Kidney glomerular epithelial cell (primary cell): ENCODE results near the gene FAS.

Experiments
- DNase-seq: peaks from one replicate; lab custom pipeline; 2025; lab: John Stamatoyannopoulos, UW

FAS gene

DNA sequence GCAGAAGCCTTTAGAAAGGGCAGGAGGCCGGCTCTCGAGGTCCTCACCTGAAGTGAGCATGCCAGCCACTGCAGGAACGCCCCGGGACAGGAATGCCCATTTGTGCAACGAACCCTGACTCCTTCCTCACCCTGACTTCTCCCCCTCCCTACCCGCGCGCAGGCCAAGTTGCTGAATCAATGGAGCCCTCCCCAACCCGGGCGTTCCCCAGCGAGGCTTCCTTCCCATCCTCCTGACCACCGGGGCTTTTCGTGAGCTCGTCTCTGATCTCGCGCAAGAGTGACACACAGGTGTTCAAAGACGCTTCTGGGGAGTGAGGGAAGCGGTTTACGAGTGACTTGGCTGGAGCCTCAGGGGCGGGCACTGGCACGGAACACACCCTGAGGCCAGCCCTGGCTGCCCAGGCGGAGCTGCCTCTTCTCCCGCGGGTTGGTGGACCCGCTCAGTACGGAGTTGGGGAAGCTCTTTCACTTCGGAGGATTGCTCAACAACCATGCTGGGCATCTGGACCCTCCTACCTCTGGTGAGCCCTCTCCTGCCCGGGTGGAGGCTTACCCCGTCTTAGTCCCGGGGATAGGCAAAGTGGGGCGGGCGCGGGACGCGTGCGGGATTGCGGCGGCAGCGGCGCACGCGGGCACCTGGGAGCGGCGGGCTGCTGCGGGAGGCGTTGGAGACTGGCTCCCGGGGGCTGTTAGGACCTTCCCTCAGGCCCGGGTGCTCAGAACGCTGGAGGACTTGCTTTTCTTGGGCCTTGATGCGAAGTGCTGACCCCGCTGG lies at the start of gene FAS:
FAS (plus strand) TSS at position 415 of the 777 bp plus-strand sequence; CDS start at position 494, 79 bp downstream.
- DNase-seq: peak; percentile 88

- DNase-seq: no peak
Observed at GRCh38 chr10:88941026-88941425, 49.6 kb upstream of the FAS start.

DNA sequence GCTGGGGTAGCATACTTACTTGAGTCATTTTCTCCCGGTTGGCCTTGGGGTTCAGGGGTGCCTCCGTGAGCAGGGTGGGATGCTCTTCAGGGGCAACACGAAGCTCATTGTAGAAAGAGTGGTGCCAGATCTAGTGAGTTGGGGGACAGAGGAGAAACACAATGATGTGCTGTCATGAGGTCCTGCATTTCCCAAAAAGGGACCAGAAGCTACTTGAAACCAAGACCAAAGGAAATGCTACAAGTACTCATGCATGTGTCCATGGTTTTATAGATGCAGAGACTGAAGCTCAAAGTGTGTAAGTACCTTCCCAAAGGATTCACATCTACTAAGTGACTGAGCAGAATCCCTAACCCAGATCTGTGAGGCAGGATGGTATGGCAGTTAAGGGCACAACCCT lies 46.8 kb upstream of the FAS start:
- no peak for DNase-seq

DNA sequence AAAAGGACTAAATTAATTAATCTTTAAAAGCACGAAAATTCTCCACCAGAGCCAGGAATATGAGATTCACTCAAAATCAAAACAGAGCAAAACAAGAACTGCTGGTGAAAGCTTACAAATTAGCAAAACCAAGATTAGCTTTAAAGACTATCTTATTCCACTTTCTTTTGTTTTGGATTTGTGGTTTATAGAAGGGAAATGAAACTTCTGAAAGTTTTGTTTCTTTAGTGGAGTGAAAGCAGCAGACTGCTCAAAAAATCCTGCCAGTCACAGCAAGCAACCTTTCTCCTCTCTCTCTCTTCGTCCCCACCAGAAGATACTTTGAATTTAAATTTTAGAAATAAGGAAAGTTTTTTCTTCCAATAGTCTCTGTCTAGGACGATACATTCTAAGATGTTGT lies 45.8 kb upstream of the FAS start:
- no peak for DNase-seq

- DNase-seq: no peak
Observed at GRCh38 chr10:88946200-88946599, 44.4 kb upstream of the FAS start.

GRCh38 chr10:88946965-88947590 lies 43.5 kb upstream of the FAS start:
- no peak for DNase-seq

GRCh38 chr10:88949051-88949450 lies 41.5 kb upstream of the FAS start:
- DNase-seq: no peak

GRCh38 chr10:88949912-88950837 lies 40.4 kb upstream of the FAS start:
- no peak for DNase-seq

GRCh38 chr10:88952647-88953111 lies 37.9 kb upstream of the FAS start, which contains the start of gene ACTA2:
TSS of gene ACTA2 (minus strand) at chr10:88952773. CDS start at chr10:88948930, 3,843 bp downstream.
- no peak for DNase-seq

DNA sequence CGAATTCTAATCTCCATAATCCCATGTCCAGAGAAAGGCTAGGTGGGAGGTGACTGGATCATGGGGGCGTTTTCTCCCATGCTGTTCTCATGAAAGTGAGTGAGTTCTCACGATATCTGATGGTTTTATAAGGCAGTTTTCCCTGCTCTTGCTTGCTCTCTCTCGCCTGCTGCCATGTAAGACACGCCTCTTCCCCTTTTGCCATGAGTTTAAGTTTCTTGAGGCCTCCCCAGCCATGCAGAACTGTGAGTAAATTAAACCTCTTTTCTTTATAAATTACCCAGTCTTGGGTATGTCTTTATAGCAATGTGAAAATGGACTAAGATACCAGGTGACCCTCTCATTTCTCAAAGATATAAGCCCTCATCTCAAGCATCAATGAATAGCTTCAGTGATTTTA lies 36.9 kb upstream of the FAS start:
- DNase-seq: no peak

DNA sequence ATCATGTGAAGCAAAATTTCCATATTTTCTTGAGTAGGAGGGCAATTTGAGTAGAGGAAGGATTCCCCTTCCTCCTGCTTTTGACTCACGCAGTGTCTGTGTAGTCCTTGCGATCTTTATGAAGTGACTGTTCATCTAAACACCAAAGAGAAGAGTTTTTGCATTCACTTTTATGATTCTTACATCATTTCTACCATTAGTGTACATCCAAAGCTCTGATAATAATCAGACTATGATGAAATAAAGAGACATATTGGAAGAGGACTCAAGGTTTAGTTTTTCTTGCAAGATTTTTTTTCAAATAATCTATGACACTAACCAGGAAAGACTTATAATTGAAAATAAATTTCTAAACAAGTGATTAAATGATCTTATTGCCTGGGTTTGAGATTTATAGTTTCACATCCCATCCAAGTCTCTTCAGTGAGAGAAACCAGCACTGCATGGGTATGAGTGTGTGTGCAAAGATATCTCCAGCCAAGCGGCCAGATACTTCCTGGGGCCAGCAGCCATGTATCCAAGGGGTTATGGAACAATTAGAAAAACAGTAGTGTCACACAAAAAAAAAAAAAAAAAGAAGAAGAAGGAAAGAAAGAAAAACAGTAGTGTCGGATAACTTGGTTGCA lies 36.0 kb upstream of the FAS start:
- DNase-seq: no peak

DNA sequence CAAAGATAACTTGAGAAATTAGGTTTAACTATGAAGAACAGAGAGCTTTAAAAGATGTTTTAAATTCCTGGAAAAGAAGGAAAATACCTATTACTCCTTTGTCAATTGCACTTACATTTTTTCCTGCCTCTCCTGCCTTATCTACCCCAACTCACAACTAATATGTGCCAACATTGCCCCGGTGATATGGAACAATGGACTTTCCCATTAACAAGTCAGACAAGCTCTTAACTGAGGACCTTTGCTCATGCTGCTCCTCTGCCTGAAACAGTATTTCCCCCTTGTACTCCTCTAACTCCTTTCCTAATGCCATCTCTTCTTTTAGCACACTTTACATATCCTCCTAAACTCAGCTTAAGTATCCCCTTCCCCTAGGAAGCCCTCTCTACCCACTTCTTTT lies 33.2 kb upstream of the FAS start:
- no peak for DNase-seq

DNA sequence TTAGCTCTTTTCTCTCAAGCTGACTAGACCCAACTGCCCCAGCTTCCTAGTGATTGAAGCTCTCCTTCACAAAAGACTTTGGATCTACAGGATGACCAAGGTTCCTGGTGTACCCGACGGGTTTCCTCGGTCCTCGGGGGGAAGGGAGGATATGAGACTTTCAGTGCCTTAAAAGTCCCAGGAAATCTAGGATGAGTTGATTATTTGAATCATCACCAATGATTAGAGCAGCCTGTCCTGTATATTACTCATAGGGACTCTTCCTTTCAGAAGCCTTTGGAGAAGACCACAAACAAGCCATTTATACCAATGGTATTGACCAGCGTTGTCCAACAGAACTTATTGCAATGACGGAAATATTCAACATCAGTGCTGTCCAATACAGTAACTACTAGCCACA lies 31.9 kb upstream of the FAS start:
- DNase-seq: no peak

DNA sequence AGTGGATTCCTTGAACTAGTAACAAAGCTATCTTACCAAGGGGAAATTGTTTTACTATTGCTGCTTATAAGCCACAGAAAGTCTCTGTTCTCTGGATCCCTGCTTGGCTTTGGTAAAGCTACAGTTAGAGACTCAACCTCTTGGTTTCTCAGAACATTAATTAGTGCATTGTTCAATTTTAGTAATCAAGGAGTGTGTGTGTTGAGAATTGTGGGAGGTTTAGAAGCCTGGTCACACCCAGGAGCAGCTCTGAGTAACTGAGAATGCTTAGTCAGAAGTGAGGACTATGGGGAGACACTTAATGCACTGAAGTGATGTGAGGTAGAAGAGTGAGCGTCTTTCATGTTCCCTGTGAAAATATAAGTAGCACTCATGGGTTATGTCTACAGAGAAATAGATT lies 29.8 kb upstream of the FAS start:
- no peak for DNase-seq

- DNase-seq: no peak
Observed at GRCh38 chr10:88961266-88961665, 29.3 kb upstream of the FAS start.

GRCh38 chr10:88962336-88962735 lies 28.3 kb upstream of the FAS start:
- no peak for DNase-seq

- no peak for DNase-seq
Observed at GRCh38 chr10:88963318-88963717, 27.3 kb upstream of the FAS start.

- no peak for DNase-seq
Observed at GRCh38 chr10:88964360-88964759, 26.2 kb upstream of the FAS start.

DNA sequence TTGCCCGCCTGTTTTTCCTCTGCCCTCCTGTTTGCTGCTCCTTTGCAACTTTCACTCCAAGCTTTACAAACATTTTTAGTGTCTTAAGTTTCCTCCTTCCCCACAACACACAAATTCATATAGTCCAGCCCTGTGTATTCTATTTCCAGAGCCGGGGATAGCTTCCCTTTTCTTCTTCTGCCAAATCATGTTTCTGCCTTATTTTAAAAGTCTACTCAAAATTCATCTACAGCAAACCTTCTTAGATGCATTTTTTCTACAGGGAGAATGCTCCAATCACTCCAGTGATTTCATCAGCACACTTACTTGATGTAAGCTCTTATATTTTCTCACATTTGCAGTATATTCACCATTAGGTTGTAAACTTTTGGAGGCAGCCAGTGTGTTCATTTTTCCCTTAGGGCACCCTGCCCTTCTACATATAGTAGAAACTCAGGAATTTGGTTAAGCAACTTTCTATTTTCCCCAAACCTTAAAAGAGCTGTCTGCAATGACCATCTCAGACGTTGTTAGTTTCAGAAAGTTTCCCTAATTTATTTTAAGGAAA lies 25.7 kb upstream of the FAS start:
- DNase-seq: no peak

GRCh38 chr10:88966797-88967196 lies 23.8 kb upstream of the FAS start:
- DNase-seq: no peak

- no peak for DNase-seq
Observed at GRCh38 chr10:88968391-88968790, 22.2 kb upstream of the FAS start.
